MM.1S (cell line): ENCODE data around the gene ALG1L2.
A peak's percentile ranks its signal among the peaks of the same experiment; 100 is the strongest.
"Not testable (repeated sequence)": the region's sequence is repeated elsewhere in the genome, so short reads cannot be mapped to it uniquely, and the experiment has no call there.

ENCODE experiments used
- EZH2 ChIP-seq: fragments of 300-600 bp; sonication (generic); optimal IDR thresholded peaks from 2 replicates; pipeline ENCODE3; 2017; ENCODE audit warnings: low read depth, mild to moderate bottlenecking, antibody characterized with exemption, low read length, mixed read lengths
- EZH2phosphoT487 ChIP-seq: fragments of 300-600 bp; sonication (generic); IDR thresholded peaks from 2 replicates; pipeline ENCODE4 v1.6.1; 2018; ENCODE audit warnings: antibody characterized with exemption, low read length
- TF ChIP-seq, protein P1 (sequence below): fragments of 300-600 bp; sonication (generic); IDR thresholded peaks from 2 replicates; pipeline ENCODE4 v1.5.1; 2016; ENCODE audit warnings: antibody characterized with exemption, low read length, mixed read lengths

DNA sequence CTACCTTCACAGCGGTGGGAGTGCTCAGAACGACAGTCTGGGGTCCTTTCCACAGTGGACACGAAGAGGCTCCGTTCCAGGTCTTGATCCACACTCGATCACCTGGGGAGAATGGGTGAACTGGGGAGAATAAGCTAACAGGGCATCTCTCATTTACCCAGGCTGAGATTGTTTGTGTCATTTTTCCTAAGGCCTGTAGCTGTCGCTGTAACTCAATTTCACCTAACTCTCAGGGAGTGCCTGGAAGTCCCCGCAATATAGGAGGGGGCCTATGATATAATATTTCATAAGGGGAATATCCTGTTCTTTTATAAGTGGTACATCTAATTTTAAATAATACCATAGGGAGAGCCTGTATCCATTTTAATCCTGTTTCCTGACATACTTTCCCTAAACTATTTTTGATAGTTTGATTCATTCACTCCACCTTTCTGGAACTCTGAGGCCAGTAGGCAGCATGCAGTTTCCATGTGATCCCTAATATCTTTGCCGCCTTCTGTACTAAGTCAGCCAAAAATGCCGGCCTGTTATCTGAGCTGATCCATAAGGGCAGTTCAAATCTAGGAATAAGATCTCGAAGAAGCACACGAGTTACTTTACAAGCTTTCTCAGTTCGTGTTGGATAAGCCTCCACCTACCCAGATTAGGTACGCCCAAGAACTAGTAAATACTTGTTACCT is 62.2 kb downstream of the ALG1L2 start:
- TF ChIP-seq EZH2, EZH2phosphoT487: not testable (repeated sequence)
- TF ChIP-seq, protein P1, sequence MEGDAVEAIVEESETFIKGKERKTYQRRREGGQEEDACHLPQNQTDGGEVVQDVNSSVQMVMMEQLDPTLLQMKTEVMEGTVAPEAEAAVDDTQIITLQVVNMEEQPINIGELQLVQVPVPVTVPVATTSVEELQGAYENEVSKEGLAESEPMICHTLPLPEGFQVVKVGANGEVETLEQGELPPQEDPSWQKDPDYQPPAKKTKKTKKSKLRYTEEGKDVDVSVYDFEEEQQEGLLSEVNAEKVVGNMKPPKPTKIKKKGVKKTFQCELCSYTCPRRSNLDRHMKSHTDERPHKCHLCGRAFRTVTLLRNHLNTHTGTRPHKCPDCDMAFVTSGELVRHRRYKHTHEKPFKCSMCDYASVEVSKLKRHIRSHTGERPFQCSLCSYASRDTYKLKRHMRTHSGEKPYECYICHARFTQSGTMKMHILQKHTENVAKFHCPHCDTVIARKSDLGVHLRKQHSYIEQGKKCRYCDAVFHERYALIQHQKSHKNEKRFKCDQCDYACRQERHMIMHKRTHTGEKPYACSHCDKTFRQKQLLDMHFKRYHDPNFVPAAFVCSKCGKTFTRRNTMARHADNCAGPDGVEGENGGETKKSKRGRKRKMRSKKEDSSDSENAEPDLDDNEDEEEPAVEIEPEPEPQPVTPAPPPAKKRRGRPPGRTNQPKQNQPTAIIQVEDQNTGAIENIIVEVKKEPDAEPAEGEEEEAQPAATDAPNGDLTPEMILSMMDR: peak; percentile 34
